K562 (cell line): ENCODE data around the gene ARFGAP3. TPM values are rescaled to one million over a fixed set of nuclear protein-coding genes. Genes with fewer than 3 reads are reported as not detected.
A peak's percentile ranks its signal among the peaks of the same experiment; 100 is the strongest.

Experiments used
- ATAC-seq: fragments of 200-7000 bp; cut with Tn5 transposase; 3 replicates; pipeline ENCODE4 v1.9.1; 2020; ENCODE audit warnings: moderate library complexity
- BruUV-seq: library from RNA; stranded (reverse); fragments of 400-500 nt; replicated peaks from 2 replicates; lab custom pipeline; 2021; lab: Mats Ljungman, UMichigan
- CTCF ChIA-PET: fragments of 300-600 bp; formaldehyde crosslinking; extraction: SDS; loops from one replicate; lab custom pipeline; 2021; ENCODE audit warnings: low intra/inter-chr PET ratio; lab: Yijun Ruan, JAX
- POLR2A ChIA-PET: fragments of 300-600, 350-650 bp; sonication (Branson Sonifier 250); formaldehyde crosslinking; extraction: SDS; loops from one replicate; lab custom pipeline; 2021; ENCODE audit warnings: antibody characterized with exemption, inconsistent platforms; lab: Yijun Ruan, JAX
- DNase-seq, 4 experiments: peaks; one replicate each; pipeline versions ENCODE4 v3.0.0 to v3.0.0-alpha.2; 2011 to 2018; ENCODE audit warnings: low spot score in 3 of 4, mixed read lengths in 3 of 4; ENCODE audit errors: extremely low read depth in 1 of 4
- FAIRE-seq: peaks from 2 replicates; lab custom pipeline; 2011; peaks lifted over from hg19 to GRCh38; lab: Jason Lieb, UNC
- H2AFZ ChIP-seq: 2 replicates; pipeline ENCODE4 v1.6.0; 2011; ENCODE audit warnings: low read depth, low read length, control low read depth, inconsistent platforms
- H3K27ac ChIP-seq: fragments of 200-600 bp; 3 replicates; pipeline ENCODE4 v1.8.0; 2011; ENCODE audit warnings: low read depth, mild to moderate bottlenecking, control low read depth, inconsistent platforms, low read length, moderate library complexity, mixed read lengths; ENCODE audit errors: extremely low read depth
- H3K27me3 ChIP-seq, 2 experiments: fragments of 300-600 bp in 1 of 2; 2 replicates in 1 of 2; 3 replicates in 1 of 2; pipeline versions ENCODE4 v1.6.0 to v1.8.0; 2011; ENCODE audit warnings: inconsistent platforms in 2 of 2, low read length in 2 of 2, mild to moderate bottlenecking in 1 of 2, mixed read lengths in 1 of 2, moderate library complexity in 1 of 2; ENCODE audit not compliant: control insufficient read depth in 2 of 2, insufficient read depth in 2 of 2
- H3K36me3 ChIP-seq: fragments of 300-600 bp; 3 replicates; pipeline ENCODE4 v1.8.0; 2011; ENCODE audit warnings: mild to moderate bottlenecking, low read length, inconsistent platforms; ENCODE audit not compliant: control insufficient read depth, insufficient read depth
- H3K4me1 ChIP-seq, 2 experiments: fragments of 200-600 bp in 1 of 2; replicated peaks in 1 of 2; 2 replicates in 1 of 2; 3 replicates in 1 of 2; pipeline versions ENCODE4 v1.5.1 to v1.8.0; 2011; ENCODE audit warnings: inconsistent platforms in 2 of 2, low read length in 2 of 2, mild to moderate bottlenecking in 1 of 2, mixed read lengths in 1 of 2, moderate library complexity in 1 of 2; ENCODE audit not compliant: control insufficient read depth in 2 of 2, insufficient read depth in 2 of 2
- H3K4me2 ChIP-seq: 2 replicates; pipeline ENCODE4 v1.6.1; 2011; ENCODE audit warnings: low read length, control low read depth, inconsistent platforms, mixed read lengths; ENCODE audit not compliant: insufficient read depth
- H3K4me3 ChIP-seq: fragments of 200-600 bp; sonication (generic), shearing (Covaris generic); 2 replicates; pipeline ENCODE4 v1.5.1; 2016; ENCODE audit warnings: control low read depth, inconsistent platforms
- H3K79me2 ChIP-seq: fragments of 200-600 bp; 3 replicates; pipeline ENCODE4 v1.8.0; 2011; ENCODE audit warnings: low read length, inconsistent platforms; ENCODE audit not compliant: control insufficient read depth, insufficient read depth
- H3K9ac ChIP-seq, 2 experiments: 2 replicates each; pipeline versions ENCODE4 v1.6.0 to v1.6.1; 2011; ENCODE audit warnings: low read depth in 2 of 2, low read length in 2 of 2, control low read depth in 1 of 2, inconsistent platforms in 1 of 2, mild to moderate bottlenecking in 1 of 2, mixed read lengths in 1 of 2; ENCODE audit not compliant: insufficient read depth in 1 of 2
- H3K9me1 ChIP-seq: one replicate; pipeline ENCODE4 v1.6.0; 2011; ENCODE audit warnings: inconsistent platforms, mild to moderate bottlenecking, low read length, moderate library complexity; ENCODE audit not compliant: control insufficient read depth, insufficient read depth
- H3K9me3 ChIP-seq: replicated peaks from 2 replicates; pipeline ENCODE4 v1.5.1; 2011; ENCODE audit warnings: low read depth, low read length, inconsistent platforms; ENCODE audit not compliant: control insufficient read depth, insufficient read depth
- H4K20me1 ChIP-seq: replicated peaks from 2 replicates; pipeline ENCODE4 v1.6.1; 2011; ENCODE audit warnings: low read length, inconsistent platforms, mixed read lengths; ENCODE audit not compliant: control insufficient read depth, insufficient read depth
- BRF1 ChIP-seq: IDR thresholded peaks from 3 replicates; pipeline ENCODE4 v1.6.1; 2011; ENCODE audit warnings: borderline replicate concordance, mild to moderate bottlenecking; ENCODE audit not compliant: insufficient read length; ENCODE audit errors: extremely low read depth
- CCNT2 ChIP-seq: IDR thresholded peaks from 2 replicates; pipeline ENCODE4 v1.6.1; 2011; ENCODE audit warnings: borderline replicate concordance, low read depth, mild to moderate bottlenecking, moderate library complexity, mixed read lengths, low read length; ENCODE audit not compliant: insufficient read length; ENCODE audit errors: extremely low read depth
- ELK3 ChIP-seq: fragments of 450-650 bp; formaldehyde crosslinking; IDR thresholded peaks from 2 replicates; pipeline ENCODE4 v1.4.0; 2020; ENCODE audit warnings: mild to moderate bottlenecking
- ERF ChIP-seq: fragments of 450-650 bp; formaldehyde crosslinking; IDR thresholded peaks from 2 replicates; pipeline ENCODE4 v1.4.0; 2020; ENCODE audit warnings: mild to moderate bottlenecking, mixed read lengths
- JUND ChIP-seq, 2 experiments: IDR thresholded peaks; 2 replicates in 1 of 2; 3 replicates in 1 of 2; pipeline ENCODE4 v1.6.1; 2011; ENCODE audit warnings: borderline replicate concordance in 2 of 2, low read depth in 2 of 2, low read length in 2 of 2, improper control_type of control experiment in 1 of 2, missing biosample characterization in 1 of 2, missing genetic modification characterization in 1 of 2, missing genetic modification reagents in 1 of 2
- MAFK ChIP-seq: IDR thresholded peaks from 2 replicates; pipeline ENCODE4 v1.6.1; 2011; ENCODE audit warnings: low read length, improper control_type of control experiment
- NR1H2 ChIP-seq: sonication (generic); formaldehyde crosslinking; IDR thresholded peaks from 2 replicates; pipeline ENCODE4 v1.4.0; 2020; ENCODE audit warnings: mild to moderate bottlenecking, missing genetic modification reagents
- RBM39 ChIP-seq: fragments of 200-400 bp; formaldehyde crosslinking; optimal IDR thresholded peaks from 2 replicates; pipeline ENCODE3; 2018; ENCODE audit warnings: low read depth, low read length
- SMARCE1 ChIP-seq: fragments of 450-650 bp; IDR thresholded peaks from 2 replicates; pipeline ENCODE4 v1.7.1; 2016; ENCODE audit warnings: mild to moderate bottlenecking
- SMC3 ChIP-seq: conservative IDR thresholded peaks from 2 replicates; pipeline ENCODE4 v1.6.1; 2011; ENCODE audit warnings: low read depth, low read length, improper control_type of control experiment; ENCODE audit not compliant: insufficient read depth
- TRIM28 ChIP-seq: fragments of 450-650 bp; IDR thresholded peaks from 2 replicates; pipeline ENCODE4 v1.6.1; 2017
- ZBTB7A ChIP-seq: IDR thresholded peaks from 2 replicates; pipeline ENCODE4 v1.6.1; 2011; ENCODE audit warnings: low read depth, mild to moderate bottlenecking, low read length, moderate library complexity, borderline replicate concordance; ENCODE audit not compliant: control insufficient read depth
- WGBS: fragments of 100-300 bp; shearing (Covaris generic); methylation state at CpG from one replicate; pipeline ENCODE4 v1.1.6; 2016; ENCODE audit warnings: low coverage, mixed read lengths; ENCODE audit not compliant: insufficient coverage; ENCODE audit errors: missing lambda C conversion rate; 5-methylcytosine and 5-hydroxymethylcytosine counted together
- in situ Hi-C: fragments of 300-500 bp; cut with MboI; formaldehyde crosslinking; loops from 4 replicates; pipeline ENCODE4 v1.15.0; 2018; ENCODE audit warnings: inconsistent platforms, mixed read lengths
- intact Hi-C: fragments of 100-400 bp; cut with micrococcal nuclease; formaldehyde crosslinking; loops from 2 replicates; pipeline ENCODE4 v1.14.2; 2022
- polyA plus RNA-seq, 8 experiments: library from polyadenylated mRNA; depleted of rRNA in 4 of 8; stranded (reverse) in 5 of 8; unstranded in 3 of 8; fragments of >200 nt; fragmentation: Nextera tagmentation in 2 of 8; fragmentation: Illumina TruSeq in 1 of 8; extraction: Ambion mirVana in 2 of 8; extraction: Trizol in 1 of 8; gene quantifications; 2 replicates each; pipeline versions ENCODE4 v1.2.1 to v1.2.3, GENCODE V29; 2011 to 2014; ENCODE audit warnings: inconsistent platforms in 1 of 8, missing spikeins in 1 of 8
- total RNA-seq, 7 experiments: library from RNA; depleted of rRNA in 6 of 7; stranded (reverse); fragments of >200 nt in 6 of 7; fragmentation: Illumina TruSeq in 2 of 7; extraction: Trizol in 2 of 7; gene quantifications; 2 replicates each; pipeline versions ENCODE4 v1.2.1 to v1.2.3, GENCODE V29; 2011 to 2021; ENCODE audit warnings: low replicate concordance in 1 of 7

The ARFGAP3 gene
- total and polyA plus RNA-seq, 9 of the 15 experiments (the other 6 are each of a cell fraction or from before 2014, with no cell fraction given), result 14.2 to 31.9 (median 22.7) TPM

GRCh38 chr22:42805016-42805997 is 51.8 kb downstream of the ARFGAP3 start (continued):
- TF ChIP-seq MAFK (peak; percentile 34; the same call in 1 of the 2 replicates), NR1H2 (CRISPR knock-in tag) (no peak)
- TF ChIP-seq, all 486 proteins: peak for 4

- H2AFZ ChIP-seq, result no peak overlapping the region
- no peaks in the 10 kb centered on the region for H3K9me1 ChIP-seq
- no peaks in the 10 kb centered on the region for H3K79me2 ChIP-seq
- FAIRE-seq, result no peak
- H3K4me3 ChIP-seq, result no peak overlapping the region
- no peaks in the 10 kb centered on the region for H3K27me3 ChIP-seq
- no TSS peak for BruUV-seq
- CTCF ChIA-PET, result no interaction called here
- intact Hi-C loops, result no loop called here
- no peak for DNase-seq
- no peak overlapping the region for H3K4me2 ChIP-seq
- POLR2A ChIA-PET, result interaction anchor here (0.9 to 1.2 kb wide), 2 partner anchors 9 to 15 kb away, joined by 3 read pairs; no protein-coding TSS in a partner anchor
- no peaks in the 10 kb centered on the region for H4K20me1 ChIP-seq
- no peak for ATAC-seq
- in situ Hi-C loops, result no loop called here
- no peaks in the 10 kb centered on the region; a peak in 2 of 5 replicates for H3K4me1 ChIP-seq
- H3K27ac ChIP-seq, result no peak overlapping the region
- 80% methylated on average over 6 of the region's 7 CpGs for WGBS
- no peaks in the 10 kb centered on the region for H3K9me3 ChIP-seq
- peaks cover 9% of the 10 kb centered on the region; the same call in 2 of the 3 replicates for H3K36me3 ChIP-seq
- H3K9ac ChIP-seq, result peak overlapping the region in 1 of 2 experiments; percentile 58; a peak in 1 of 4 replicates
- TF ChIP-seq RBM39 (no peak), BRF1 (no peak), JUND (IDR thresholded peaks at IDR 0.05; ENCODE audit: borderline replicate concordance, low read depth, low read length) (no peak), JUND (tag; IDR thresholded peaks at IDR 0.05; ENCODE audit: borderline replicate concordance, low read depth, low read length) (no peak), CCNT2 (no peak), ELK3 (no peak), SMC3 (no peak), TRIM28 (no peak), ZBTB7A (no peak), ERF (no peak), SMARCE1 (no peak)
Observed at GRCh38 chr22:42803389-42803788, 53.7 kb downstream of the ARFGAP3 start.
